Bone marrow (tissue), 2 donors: ENCODE data around the gene WNT10A.

ENCODE experiments used
- DNase-seq, 2 donors: peaks; one replicate each; lab custom pipeline; 2025; lab: John Stamatoyannopoulos, UW

Gene WNT10A

GRCh38 chr2:218857371-218858137, 23.1 kb upstream of the WNT10A start:
- no peak for DNase-seq

- DNase-seq, result no peak
These were observed 22.6 kb upstream of the WNT10A start for GRCh38 chr2:218858138-218858445.

- no peak for DNase-seq
These were observed 21.7 kb upstream of the WNT10A start for GRCh38 chr2:218858671-218859555.

GRCh38 chr2:218859556-218859987, 21.1 kb upstream of the WNT10A start, which contains the start of gene WNT6:
TSS of gene WNT6 (plus strand) at chr2:218859805. CDS start at chr2:218860038, 233 bp downstream.
- no peak for DNase-seq

- no peak for DNase-seq
These were observed 20.4 kb upstream of the WNT10A start for GRCh38 chr2:218859988-218860831.

GRCh38 chr2:218860950-218861381, 19.7 kb upstream of the WNT10A start:
- DNase-seq, result no peak

GRCh38 chr2:218861645-218862318, 18.9 kb upstream of the WNT10A start:
- no peak for DNase-seq

GRCh38 chr2:218863021-218863520, 17.6 kb upstream of the WNT10A start:
- no peak for DNase-seq

- DNase-seq, result no peak
These were observed 15.3 kb upstream of the WNT10A start for GRCh38 chr2:218865396-218865795.

- no peak for DNase-seq
These were observed 14.7 kb upstream of the WNT10A start for GRCh38 chr2:218865999-218866398.

- no peak for DNase-seq
These were observed 12.8 kb upstream of the WNT10A start for GRCh38 chr2:218867900-218868299.

- no peak for DNase-seq
These were observed 11.6 kb upstream of the WNT10A start for GRCh38 chr2:218869064-218869463.

GRCh38 chr2:218870984-218871344, 9.7 kb upstream of the WNT10A start:
- DNase-seq, result no peak

GRCh38 chr2:218871345-218872302, 9.0 kb upstream of the WNT10A start:
- no peak for DNase-seq

- DNase-seq, result no peak
These were observed 7.8 kb upstream of the WNT10A start for GRCh38 chr2:218872645-218873358.

- no peak for DNase-seq
These were observed 7.1 kb upstream of the WNT10A start for GRCh38 chr2:218873359-218874194.

- DNase-seq, result no peak
These were observed 4.9 kb upstream of the WNT10A start for GRCh38 chr2:218875692-218876246.

GRCh38 chr2:218876562-218877219, 4.0 kb upstream of the WNT10A start:
- peak in 1 of 2 donors; percentile 39 for DNase-seq
